ENCODE measurements around the gene KLHL1.

Gene KLHL1

DNA sequence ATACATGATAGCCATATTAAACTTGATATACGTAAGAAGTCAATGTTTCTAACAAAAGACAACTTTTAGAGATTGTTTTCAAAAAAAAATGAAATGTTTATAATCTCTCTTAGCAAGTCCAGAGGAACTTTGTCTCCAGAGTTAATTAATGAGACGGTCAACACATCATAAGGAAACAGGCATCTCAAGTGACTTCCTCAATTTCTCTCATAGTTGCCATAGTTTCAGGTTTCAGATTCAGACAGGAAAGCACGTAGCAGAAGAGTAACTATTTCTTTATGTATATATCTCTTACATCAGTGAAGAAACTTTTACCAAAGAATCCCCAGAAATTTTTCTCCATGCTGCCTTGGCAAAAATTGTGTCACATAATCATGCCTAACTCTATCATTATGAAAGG, 160.2 kb downstream of the KLHL1 start:
- Histone ChIP-seq H3K27me3 (replicated peaks) (no peaks in the 10 kb centered on the region), H3K4me3 (ENCODE audit: low read depth, low read length) (no peak overlapping the region), H3K27ac (no peak overlapping the region), H3K36me3 (replicated peaks) (no peaks in the 10 kb centered on the region)
- in situ Hi-C loops (cut with HindIII; ENCODE audit: low pct_ligation_motif_present, low sequenced_read_pairs) = no loop called here
- no peak for TF ChIP-seq CTCF (IDR thresholded peaks at IDR 0.05; ENCODE audit: low read depth, low read length, missing control alignments)
- DNase-seq = no peak

GRCh38 chr13:69947582-69947981, 160.7 kb downstream of the KLHL1 start:
- no peaks in the 10 kb centered on the region for H3K36me3 ChIP-seq (replicated peaks)
- no peak overlapping the region for H3K27ac ChIP-seq
- TF ChIP-seq CTCF (IDR thresholded peaks at IDR 0.05; ENCODE audit: low read depth, low read length, missing control alignments) = no peak
- no peak overlapping the region for H3K4me3 ChIP-seq (ENCODE audit: low read depth, low read length)
- no peaks in the 10 kb centered on the region for H3K27me3 ChIP-seq (replicated peaks)
- DNase-seq = no peak
- in situ Hi-C loops (cut with HindIII; ENCODE audit: low pct_ligation_motif_present, low sequenced_read_pairs) = no loop called here

- no peak overlapping the region for H3K27ac ChIP-seq
- in situ Hi-C loops (cut with HindIII; ENCODE audit: low pct_ligation_motif_present, low sequenced_read_pairs) = no loop called here
These were observed 161.7 kb downstream of the KLHL1 start for GRCh38 chr13:69946511-69946910.

GRCh38 chr13:69935043-69935442, 173.2 kb downstream of the KLHL1 start:
- Histone ChIP-seq H3K4me3 (ENCODE audit: low read depth, low read length) (no peak overlapping the region), H3K36me3 (replicated peaks) (no peaks in the 10 kb centered on the region), H3K27ac (no peak overlapping the region), H3K27me3 (replicated peaks) (no peaks in the 10 kb centered on the region)
- no peak for DNase-seq
- in situ Hi-C loops (cut with HindIII; ENCODE audit: low pct_ligation_motif_present, low sequenced_read_pairs) = no loop called here
- TF ChIP-seq CTCF (IDR thresholded peaks at IDR 0.05; ENCODE audit: low read depth, low read length, missing control alignments) = peak; percentile 31

More at GRCh38 chr13:69946511-69946910, 161.7 kb downstream of the KLHL1 start:
- TF ChIP-seq CTCF (IDR thresholded peaks at IDR 0.05; ENCODE audit: low read depth, low read length, missing control alignments) = no peak
- no peaks in the 10 kb centered on the region for H3K36me3 ChIP-seq (replicated peaks)
- DNase-seq = no peak
- H3K4me3 ChIP-seq (ENCODE audit: low read depth, low read length) = no peak overlapping the region
- no peaks in the 10 kb centered on the region for H3K27me3 ChIP-seq (replicated peaks)

- TF ChIP-seq CTCF (IDR thresholded peaks at IDR 0.05; ENCODE audit: low read depth, low read length, missing control alignments) = no peak
- Histone ChIP-seq H3K36me3 (replicated peaks) (no peaks in the 10 kb centered on the region), H3K27me3 (replicated peaks) (no peaks in the 10 kb centered on the region), H3K27ac (no peak overlapping the region), H3K4me3 (ENCODE audit: low read depth, low read length) (no peak overlapping the region)
- in situ Hi-C loops (cut with HindIII; ENCODE audit: low pct_ligation_motif_present, low sequenced_read_pairs) = no loop called here
- DNase-seq = no peak
These were observed 180.0 kb downstream of the KLHL1 start for GRCh38 chr13:69928262-69928661.

- in situ Hi-C loops (cut with HindIII; ENCODE audit: low pct_ligation_motif_present, low sequenced_read_pairs) = no loop called here
- TF ChIP-seq CTCF (IDR thresholded peaks at IDR 0.05; ENCODE audit: low read depth, low read length, missing control alignments) = no peak
- no peak for DNase-seq
- H3K27ac ChIP-seq = no peak overlapping the region
- H3K27me3 ChIP-seq (replicated peaks) = no peaks in the 10 kb centered on the region
- no peaks in the 10 kb centered on the region for H3K36me3 ChIP-seq (replicated peaks)
- no peak overlapping the region for H3K4me3 ChIP-seq (ENCODE audit: low read depth, low read length)
These were observed 187.1 kb downstream of the KLHL1 start for GRCh38 chr13:69921156-69921555.
